Erythroblast (primary cell): ENCODE results near the gene GAL3ST1.
"Not testable (repeated sequence)": the region's sequence is repeated elsewhere in the genome, so short reads cannot be mapped to it uniquely, and the experiment has no call there.

Experiments
- DNase-seq, 2 experiments: peaks; one replicate each; lab custom pipeline; 2025; lab: John Stamatoyannopoulos, UW
- GATA1 ChIP-seq: IDR thresholded peaks from 2 replicates; pipeline ENCODE4 v1.6.1; 2011; ENCODE audit warnings: low read depth, mild to moderate bottlenecking, control low read depth, low read length, moderate library complexity
- POLR2A ChIP-seq: IDR thresholded peaks from 2 replicates; pipeline ENCODE4 v1.6.1; 2011; ENCODE audit warnings: mild to moderate bottlenecking, low read length

The GAL3ST1 gene

DNA sequence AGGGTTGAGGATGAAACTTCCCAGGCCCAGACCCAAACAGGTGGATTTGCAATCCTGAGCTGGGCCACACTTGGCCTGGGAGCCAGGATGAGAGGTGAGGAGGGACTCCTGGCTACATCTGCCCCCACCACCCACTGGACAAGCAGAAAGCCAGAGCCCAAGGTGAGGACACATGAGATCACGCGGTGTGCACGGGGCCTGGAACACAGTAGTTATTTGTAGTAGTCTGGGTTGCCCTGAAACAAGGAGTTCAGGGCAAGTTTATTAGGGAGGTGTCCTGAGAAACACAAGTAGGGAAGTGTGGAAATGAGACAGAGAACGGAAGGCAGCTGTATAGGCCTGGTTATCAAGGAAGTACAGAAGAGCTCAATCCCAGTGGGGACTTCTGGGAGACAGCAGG is 27.3 kb downstream of the GAL3ST1 start:
- no peak for DNase-seq
- TF ChIP-seq POLR2A (no peak), GATA1 (no peak)

DNA sequence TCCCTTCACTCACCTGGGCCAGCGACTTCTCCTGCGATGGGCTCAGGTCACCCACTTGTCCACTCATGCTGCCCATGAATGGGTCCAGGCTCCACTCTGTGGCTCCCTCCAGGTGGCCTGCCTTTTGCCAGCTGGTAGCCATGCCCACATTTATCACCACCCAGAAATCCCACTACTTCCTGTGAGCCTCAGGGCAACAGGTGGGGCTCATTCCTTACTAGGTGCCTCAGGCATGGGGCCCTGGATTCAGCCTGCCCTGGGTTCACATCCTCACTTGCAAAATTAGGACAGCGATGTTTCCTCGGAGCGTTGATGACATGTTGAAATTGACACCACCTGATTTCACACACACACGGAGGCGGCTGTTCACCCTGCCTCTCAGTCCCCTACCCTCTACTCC is 27.8 kb downstream of the GAL3ST1 start, which contains the start of gene SEC14L6:
TSS of gene SEC14L6 (minus strand) at position 126 of the 400 bp plus-strand sequence. CDS start at position 67, 59 bp downstream.
- TF ChIP-seq POLR2A (no peak), GATA1 (no peak)
- no peak for DNase-seq

- DNase-seq: no peak
- TF ChIP-seq GATA1 (no peak), POLR2A (no peak)
Measured at GRCh38 chr22:30542811-30543188, 31.7 kb downstream of the GAL3ST1 start.

GRCh38 chr22:30541961-30542810 is 32.3 kb downstream of the GAL3ST1 start:
- TF ChIP-seq POLR2A (no peak), GATA1 (no peak)
- DNase-seq: peak; percentile 25 to 32

DNA sequence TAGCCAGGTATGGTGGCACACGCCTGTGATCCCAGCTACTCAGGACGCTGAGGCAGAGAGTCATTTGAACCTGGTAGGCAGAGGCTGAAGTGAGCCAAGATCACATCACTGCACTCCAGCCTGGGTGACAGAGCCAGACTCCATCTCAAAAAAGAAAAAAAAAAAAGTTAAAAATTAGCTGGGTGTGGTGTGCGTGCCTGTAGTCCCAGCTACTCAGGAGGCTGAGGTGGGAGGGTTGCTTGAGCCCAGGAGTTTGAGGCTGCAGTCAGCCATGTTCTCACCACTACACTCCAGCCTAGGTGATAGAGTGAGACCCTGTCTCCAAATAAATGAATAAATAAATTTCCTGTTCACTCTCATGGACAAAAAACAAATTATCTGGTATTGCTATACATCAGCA is 33.0 kb downstream of the GAL3ST1 start:
- DNase-seq: not testable (repeated sequence)

DNA sequence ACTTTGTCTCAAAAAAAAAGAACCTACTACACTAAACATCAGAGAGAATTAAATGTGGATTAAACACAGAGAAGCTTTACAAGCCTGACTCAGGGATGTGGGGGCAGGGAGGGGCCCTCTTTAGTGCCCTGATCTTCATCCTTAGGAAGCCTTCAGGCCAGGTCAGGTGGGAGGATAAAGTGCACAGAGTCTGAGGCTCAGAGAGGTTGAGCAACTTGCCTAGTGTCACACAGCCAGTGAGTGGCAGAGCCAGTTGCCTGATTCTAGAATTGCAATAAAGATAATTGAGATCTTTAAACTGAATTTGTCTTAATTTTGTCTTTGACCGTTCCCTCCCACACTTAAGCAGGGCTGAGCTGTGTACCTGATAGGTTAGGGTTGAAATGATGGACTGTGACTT is 35.1 kb downstream of the GAL3ST1 start:
- TF ChIP-seq POLR2A (no peak), GATA1 (no peak)
- DNase-seq: no peak

- no peak for TF ChIP-seq GATA1
- TF ChIP-seq POLR2A: no peak
- no peak for DNase-seq
Measured at GRCh38 chr22:30538280-30538679, 36.2 kb downstream of the GAL3ST1 start.

GRCh38 chr22:30537083-30537731 is 37.3 kb downstream of the GAL3ST1 start:
- no peak for DNase-seq
- no peak for TF ChIP-seq GATA1
- TF ChIP-seq POLR2A: no peak

DNA sequence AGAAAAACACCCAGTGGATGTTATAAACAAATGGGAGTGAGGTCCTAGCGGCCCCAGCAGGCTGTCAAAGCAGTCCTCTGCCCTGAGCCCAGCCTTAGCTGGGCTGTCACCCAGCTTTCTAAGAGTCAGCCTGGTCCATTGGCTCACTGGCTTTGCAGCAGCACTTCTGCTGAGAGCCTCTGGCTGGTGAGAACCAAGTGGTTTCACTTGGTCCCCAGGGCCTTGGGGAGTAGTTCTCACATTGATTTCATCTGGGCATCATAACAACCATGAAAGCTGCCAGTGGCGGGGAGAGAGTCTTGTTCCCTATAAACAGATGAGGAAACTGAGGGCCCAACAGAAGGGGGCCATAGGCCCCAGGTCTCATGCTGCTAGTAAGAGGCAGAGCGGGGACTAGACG is 39.3 kb downstream of the GAL3ST1 start:
- no peak for DNase-seq
- TF ChIP-seq GATA1: no peak
- TF ChIP-seq POLR2A: no peak

DNA sequence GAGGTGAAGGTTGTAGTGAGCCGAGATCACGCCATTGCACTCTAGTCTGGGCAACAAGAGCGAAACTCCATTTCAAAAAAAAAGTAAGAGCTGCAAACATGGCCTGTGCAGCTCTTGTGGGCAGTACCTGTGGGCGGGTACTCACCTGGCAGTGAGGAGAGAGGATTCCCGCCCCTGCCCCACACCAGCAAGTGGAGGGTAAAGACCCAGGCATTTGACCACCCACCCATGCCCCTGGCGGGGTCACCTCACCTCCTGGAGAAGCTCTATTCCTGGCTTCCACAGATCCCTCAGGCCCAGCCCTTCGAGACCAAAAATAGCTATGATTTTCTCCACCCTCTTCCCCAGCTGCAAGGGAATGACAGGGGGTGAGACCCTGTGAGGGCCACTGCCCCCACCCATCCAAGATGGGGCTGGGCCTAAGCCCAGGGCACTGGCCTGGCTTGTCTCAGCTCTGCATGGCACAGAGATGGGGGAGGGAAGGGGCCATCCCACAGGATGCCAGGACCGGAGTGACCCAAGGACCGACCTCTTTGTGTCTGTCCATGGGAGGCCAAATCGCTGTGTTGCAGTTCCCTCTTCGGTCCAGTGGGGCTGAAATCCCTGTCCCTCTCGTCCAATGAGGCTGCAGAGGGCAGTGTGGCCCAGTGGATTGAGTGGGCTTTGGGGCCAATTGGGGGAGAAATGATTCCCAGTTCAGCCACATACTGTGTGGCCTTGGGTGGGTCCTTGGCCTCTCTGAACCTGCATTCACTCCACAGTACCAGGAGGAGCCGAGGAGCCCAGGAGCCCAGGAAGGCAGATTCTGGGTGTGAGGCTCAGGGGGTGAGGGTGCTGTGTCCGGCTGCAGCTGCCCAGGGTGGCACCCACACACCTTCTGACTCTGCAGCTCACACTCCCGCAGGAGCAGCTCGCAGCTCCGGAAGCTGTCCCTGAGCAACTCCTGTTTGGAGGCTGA is 42.5 kb downstream of the GAL3ST1 start:
- no peak for TF ChIP-seq POLR2A
- no peak for TF ChIP-seq GATA1
- DNase-seq: no peak

DNA sequence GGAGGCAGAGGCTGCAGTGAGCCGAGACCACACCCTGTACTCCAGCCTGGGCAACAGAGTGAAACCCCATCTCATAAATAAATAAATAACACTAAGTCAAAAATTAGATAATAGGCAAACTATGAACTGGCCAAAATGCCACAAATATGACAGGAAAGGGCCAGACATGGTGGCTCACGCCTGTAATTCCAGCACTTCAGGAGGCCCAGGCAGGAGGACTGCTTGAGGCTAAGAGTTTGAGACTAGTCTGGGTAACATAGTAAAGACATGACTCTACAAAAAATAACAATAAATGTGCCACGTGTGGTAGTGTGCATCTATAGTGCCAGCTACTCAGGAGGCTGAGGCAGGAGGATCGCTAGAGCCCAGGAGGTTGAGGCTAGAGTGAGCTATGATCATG is 47.8 kb downstream of the GAL3ST1 start:
- no peak for TF ChIP-seq GATA1
- no peak for TF ChIP-seq POLR2A
- DNase-seq: no peak

DNA sequence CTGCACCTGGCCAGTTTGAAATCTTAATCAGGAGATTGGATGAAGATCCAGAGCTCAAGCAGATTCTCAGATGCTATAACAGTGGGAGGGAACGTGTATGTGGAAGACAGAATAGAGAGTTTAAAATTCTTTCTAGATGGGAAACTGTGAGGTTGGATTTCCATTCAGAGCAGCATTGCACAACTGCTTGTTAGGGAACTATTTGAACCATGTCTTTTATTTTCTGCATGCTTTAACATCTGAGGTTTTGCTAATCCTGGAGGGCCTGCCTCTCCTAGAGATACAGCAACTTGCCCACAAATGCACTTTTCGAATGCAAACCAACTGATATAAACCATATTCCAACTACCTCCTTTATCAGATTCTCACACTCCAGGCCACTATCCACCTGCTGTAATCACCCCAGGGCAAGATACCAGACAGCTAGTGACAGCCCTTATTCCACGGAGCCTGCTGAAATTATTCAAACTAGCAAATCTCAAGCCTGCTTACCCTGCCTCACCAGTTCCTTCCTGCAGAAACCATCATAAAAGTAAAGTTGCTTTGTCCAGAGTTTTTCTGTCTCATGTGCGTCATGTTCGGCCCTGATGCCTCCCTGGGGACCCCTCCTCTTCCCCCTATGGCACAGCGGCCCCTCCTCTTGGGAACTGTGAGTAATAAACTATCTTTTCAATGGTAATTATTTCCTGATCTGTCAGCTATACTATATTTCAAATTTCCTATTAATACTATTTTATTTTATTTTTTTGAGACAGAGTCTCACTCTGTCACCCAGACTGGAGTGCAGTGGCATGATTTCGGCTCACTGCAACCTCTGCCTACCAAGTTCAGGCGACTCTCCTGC is 50.6 kb downstream of the GAL3ST1 start:
- TF ChIP-seq POLR2A: no peak
- peak; percentile 29 to 84 for DNase-seq
